CD4-positive, CD25-positive, alpha-beta regulatory T cell (primary cell): Measurements from ENCODE around the gene KLRF2. TPM values are rescaled to one million over a fixed set of nuclear protein-coding genes. Genes with fewer than 3 reads are reported as not detected.

ENCODE experiments used
- ATAC-seq, 2 donors: fragments of 150-1000 bp; cut with Tn5 transposase; one replicate each; pipeline ENCODE4 v1.10.0; 2021; ENCODE audit warnings: low read depth in 2 of 2, moderate number of reproducible peaks in 2 of 2, moderate library complexity in 1 of 2
- DNase-seq, 3 donors: peaks; one replicate each; pipeline versions ENCODE4 v3.0.0 to v3.0.0-alpha.2; 2012 to 2022; ENCODE audit warnings: mixed read lengths in 1 of 3
- H3K27ac ChIP-seq: one replicate; pipeline ENCODE4 v1.7.0; 2013; ENCODE audit warnings: mild to moderate bottlenecking, low read length; ENCODE audit not compliant: insufficient read depth, poor library complexity, severe bottlenecking
- H3K27me3 ChIP-seq: one replicate; pipeline ENCODE4 v1.7.0; 2013; ENCODE audit warnings: low read length; ENCODE audit not compliant: control insufficient read depth, insufficient read depth
- H3K36me3 ChIP-seq: one replicate; pipeline ENCODE4 v1.7.0; 2013; ENCODE audit warnings: mild to moderate bottlenecking, low read length, moderate library complexity; ENCODE audit not compliant: control insufficient read depth, insufficient read depth
- H3K4me1 ChIP-seq: 2 replicates; pipeline ENCODE4 v1.7.0; 2013; ENCODE audit warnings: mild to moderate bottlenecking, low read length; ENCODE audit not compliant: insufficient read depth, control insufficient read depth, poor library complexity, severe bottlenecking
- H3K4me3 ChIP-seq: one replicate; pipeline ENCODE4 v1.7.0; 2013; ENCODE audit warnings: low read depth, mild to moderate bottlenecking, low read length, moderate library complexity
- H3K9me3 ChIP-seq, 2 experiments: 1 replicate in 1 of 2; 2 replicates in 1 of 2; pipeline ENCODE4 v1.7.0; 2013; ENCODE audit warnings: low read length in 2 of 2, mild to moderate bottlenecking in 1 of 2, moderate library complexity in 1 of 2; ENCODE audit not compliant: control insufficient read depth in 2 of 2
- H3K27ac Mint-ChIP-seq, 3 donors: one replicate each; pipeline ENCODE4 v1.8.0; 2020 to 2022; ENCODE audit warnings: mild to moderate bottlenecking in 3 of 3, mixed read lengths in 3 of 3, moderate library complexity in 2 of 3
- H3K27me3 Mint-ChIP-seq: one replicate; pipeline ENCODE4 v1.8.0; 2022; ENCODE audit warnings: mild to moderate bottlenecking, mixed read lengths
- H3K36me3 Mint-ChIP-seq: one replicate; pipeline ENCODE4 v1.8.0; 2020; ENCODE audit warnings: mixed read lengths
- H3K4me1 Mint-ChIP-seq, 4 donors: one replicate each; pipeline ENCODE4 v1.8.0; 2020 to 2022; ENCODE audit warnings: mixed read lengths in 4 of 4, mild to moderate bottlenecking in 1 of 4
- H3K4me3 Mint-ChIP-seq, 4 donors: one replicate each; pipeline ENCODE4 v1.8.0; 2020 to 2022; ENCODE audit warnings: mild to moderate bottlenecking in 4 of 4, mixed read lengths in 4 of 4, moderate library complexity in 3 of 4
- H3K9me3 Mint-ChIP-seq, 7 donors: one replicate each; pipeline ENCODE4 v1.8.0; 2020 to 2022; ENCODE audit warnings: mixed read lengths in 7 of 7, mild to moderate bottlenecking in 3 of 7, moderate library complexity in 2 of 7
- polyA plus RNA-seq, 4 donors: library from polyadenylated mRNA; unstranded; fragments of 300-500 nt; fragmentation: Illumina TruSeq; gene quantifications; one replicate each; pipeline ENCODE4 v1.2.3, GENCODE V29; 2021
- total RNA-seq: library from RNA; stranded (reverse); gene quantifications from one replicate; pipeline ENCODE4 v1.2.3, GENCODE V29; 2022

KLRF2 gene
- total and polyA plus RNA-seq, 5 donors from 2014 or later, result not detected

DNA sequence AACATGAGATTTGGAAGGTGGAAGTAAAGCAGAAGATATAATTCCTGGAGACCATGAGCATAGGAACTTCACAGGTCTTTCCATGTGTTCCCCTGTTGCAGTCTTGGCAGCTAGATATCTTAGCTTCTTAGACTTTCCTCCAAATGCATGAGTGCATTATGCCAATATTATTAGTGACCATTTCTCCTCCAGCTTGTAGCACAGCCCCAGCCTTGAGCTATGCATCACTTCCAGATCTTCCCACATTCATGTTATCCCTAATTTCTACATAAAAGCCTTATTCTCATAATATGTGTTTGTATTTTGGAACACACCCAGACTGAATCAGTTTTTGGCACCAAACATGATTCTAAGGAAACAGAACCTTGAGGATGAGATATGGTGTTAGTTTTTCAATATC lies 23.2 kb upstream of the KLRF2 start:
- peaks cover 0 to 6% (median 1%) of the 10 kb centered on the region in 7 donors for H3K9me3 Mint-ChIP-seq
- H3K4me3 Mint-ChIP-seq, result peak overlapping the region in 1 of 4 donors; percentile 23
- no peak overlapping the region for H3K27ac Mint-ChIP-seq
- H3K4me1 ChIP-seq, result no peaks in the 10 kb centered on the region
- peaks cover 48% of the 10 kb centered on the region for H3K36me3 ChIP-seq
- DNase-seq, result no peak
- H3K36me3 Mint-ChIP-seq, result peaks cover 54% of the 10 kb centered on the region
- H3K27me3 Mint-ChIP-seq, result no peaks in the 10 kb centered on the region
- ATAC-seq, result no peak
- no peak overlapping the region for H3K27ac ChIP-seq
- H3K4me1 Mint-ChIP-seq, result peaks cover 37 to 56% (median 50%) of the 10 kb centered on the region in 4 donors
- H3K9me3 ChIP-seq, result no peaks in the 10 kb centered on the region
- no peak overlapping the region for H3K4me3 ChIP-seq
- H3K27me3 ChIP-seq, result no peaks in the 10 kb centered on the region

DNA sequence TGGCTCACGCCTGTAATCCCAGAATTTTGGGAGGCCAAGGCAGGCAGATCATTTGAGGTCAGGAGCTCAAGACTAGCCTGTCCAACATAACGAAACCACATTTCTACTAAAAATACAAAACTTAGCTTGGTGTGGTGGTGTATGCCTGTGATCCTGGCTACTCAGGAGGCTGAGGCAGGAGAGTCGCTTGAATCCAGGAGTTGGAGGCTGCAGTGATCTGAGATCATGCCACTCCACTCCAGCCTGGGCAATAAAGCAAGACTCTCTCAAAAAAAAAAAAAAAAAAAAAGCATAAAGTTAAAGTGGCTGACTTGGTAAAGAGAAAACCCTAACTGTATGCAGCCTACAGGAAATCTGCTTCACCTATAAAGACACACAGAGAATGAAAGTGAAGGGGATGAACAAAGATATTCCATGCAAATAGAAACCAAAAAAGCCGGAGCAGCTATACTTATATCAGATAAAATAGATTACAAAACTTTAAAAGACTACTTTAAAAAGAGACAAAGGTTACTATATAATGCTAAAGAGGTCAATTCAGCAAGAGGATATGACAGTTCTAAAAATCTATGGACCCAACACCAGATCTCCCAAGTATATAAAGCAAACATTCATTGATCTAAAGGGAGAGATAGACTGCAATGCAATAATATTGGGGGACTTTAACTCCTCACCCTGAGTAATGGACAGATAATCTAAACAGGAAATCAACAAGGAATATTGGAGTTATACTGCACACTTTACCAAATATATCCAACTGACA lies 16.2 kb upstream of the KLRF2 start:
- Mint-ChIP-seq H3K36me3 (peaks cover 24% of the 10 kb centered on the region), H3K4me1 (peaks cover 53 to 59% (median 56%) of the 10 kb centered on the region in 4 donors)
- no peak for ATAC-seq

DNA sequence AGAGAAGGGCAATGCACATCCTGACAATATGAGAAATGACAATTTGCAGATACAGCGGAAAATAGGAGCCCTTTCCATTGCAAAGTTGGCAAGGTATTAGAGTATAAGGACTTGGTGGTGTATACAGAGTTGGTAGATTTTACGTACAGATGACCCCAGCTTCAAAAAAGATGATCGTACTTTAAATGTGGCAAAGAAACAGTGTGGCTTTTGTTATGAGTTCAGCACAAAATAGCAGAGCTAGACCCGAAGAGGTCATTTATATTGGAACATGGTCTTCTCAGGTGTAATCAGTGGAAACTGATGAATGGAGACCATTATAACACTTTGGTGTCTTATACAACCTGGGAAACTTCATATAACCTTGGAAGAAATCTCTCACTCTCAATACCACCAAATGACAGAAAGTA lies 14.4 kb upstream of the KLRF2 start:
- ATAC-seq (no peak), DNase-seq (peak in 1 of 3 donors; percentile 24)
- peaks cover 47 to 57% (median 54%) of the 10 kb centered on the region in 4 donors for H3K4me1 Mint-ChIP-seq
- H3K27ac Mint-ChIP-seq, result peak overlapping the region; percentile 45 to 91 (median 84)
- Histone ChIP-seq H3K27me3 (no peaks in the 10 kb centered on the region), H3K4me3 (peak overlapping the region; percentile 98), H3K4me1 (peaks cover 24% of the 10 kb centered on the region), H3K9me3 (peaks cover 6 to 11% of the 10 kb centered on the region in 2 experiments), H3K27ac (peak overlapping the region; percentile 92), H3K36me3 (peaks cover 5% of the 10 kb centered on the region)
- H3K9me3 Mint-ChIP-seq, result peaks cover 0 to 17% (median 9%) of the 10 kb centered on the region in 7 donors
- H3K4me3 Mint-ChIP-seq, result peak overlapping the region; percentile 87 to 96 (median 92)
- peaks cover 20% of the 10 kb centered on the region for H3K36me3 Mint-ChIP-seq
- peaks cover 4% of the 10 kb centered on the region for H3K27me3 Mint-ChIP-seq

More for the DNA sequence above, 16.2 kb upstream of the KLRF2 start:
- Mint-ChIP-seq H3K27ac (peak overlapping the region; percentile 73 to 83 (median 75)), H3K9me3 (peaks cover 0 to 17% (median 9%) of the 10 kb centered on the region in 7 donors), H3K27me3 (peaks cover 4% of the 10 kb centered on the region), H3K4me3 (peak overlapping the region; percentile 85 to 96 (median 87))
- H3K27me3 ChIP-seq, result no peaks in the 10 kb centered on the region
- H3K36me3 ChIP-seq, result peaks cover 5% of the 10 kb centered on the region
- H3K4me1 ChIP-seq, result peaks cover 20% of the 10 kb centered on the region
- DNase-seq, result peak in 1 of 3 donors; percentile 27
- peaks cover 6 to 11% of the 10 kb centered on the region in 2 experiments for H3K9me3 ChIP-seq
- H3K27ac ChIP-seq, result peak overlapping the region; percentile 49
- H3K4me3 ChIP-seq, result peak overlapping the region; percentile 98

DNA sequence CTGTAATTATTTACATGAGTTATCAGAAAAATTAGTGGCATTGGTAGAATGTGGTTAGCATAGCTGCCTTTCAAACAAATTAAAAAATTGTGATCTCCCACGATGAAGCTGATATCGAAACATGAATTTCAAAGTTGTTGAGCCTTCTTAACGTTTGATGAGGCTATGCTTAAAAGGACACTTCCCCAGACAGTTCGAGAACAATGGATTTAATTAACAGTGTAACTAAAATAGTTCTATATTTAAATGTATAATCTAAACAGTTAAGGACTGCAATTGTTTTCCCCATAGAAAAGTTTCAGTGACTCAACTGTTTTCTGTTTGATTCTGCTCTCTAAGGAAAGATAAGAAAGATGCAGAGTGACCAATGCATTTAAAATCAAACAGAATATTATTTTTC lies 13.8 kb upstream of the KLRF2 start:
- H3K27me3 Mint-ChIP-seq, result peaks cover 4% of the 10 kb centered on the region
- ATAC-seq (no peak), DNase-seq (peak in 1 of 3 donors; percentile 37)
- no peaks in the 10 kb centered on the region for H3K27me3 ChIP-seq
- peaks cover 3% of the 10 kb centered on the region for H3K36me3 ChIP-seq
- H3K4me1 ChIP-seq, result peaks cover 24% of the 10 kb centered on the region
- peaks cover 43 to 56% (median 49%) of the 10 kb centered on the region in 4 donors for H3K4me1 Mint-ChIP-seq
- peak overlapping the region; percentile 98 for H3K4me3 ChIP-seq
- peaks cover 6 to 11% of the 10 kb centered on the region in 2 experiments for H3K9me3 ChIP-seq
- peak overlapping the region; percentile 67 to 84 (median 80) for H3K27ac Mint-ChIP-seq
- H3K36me3 Mint-ChIP-seq, result peaks cover 17% of the 10 kb centered on the region
- peak overlapping the region; percentile 92 for H3K27ac ChIP-seq
- peak overlapping the region; percentile 87 to 96 (median 92) for H3K4me3 Mint-ChIP-seq
- peaks cover 0 to 17% (median 6%) of the 10 kb centered on the region in 7 donors for H3K9me3 Mint-ChIP-seq

DNA sequence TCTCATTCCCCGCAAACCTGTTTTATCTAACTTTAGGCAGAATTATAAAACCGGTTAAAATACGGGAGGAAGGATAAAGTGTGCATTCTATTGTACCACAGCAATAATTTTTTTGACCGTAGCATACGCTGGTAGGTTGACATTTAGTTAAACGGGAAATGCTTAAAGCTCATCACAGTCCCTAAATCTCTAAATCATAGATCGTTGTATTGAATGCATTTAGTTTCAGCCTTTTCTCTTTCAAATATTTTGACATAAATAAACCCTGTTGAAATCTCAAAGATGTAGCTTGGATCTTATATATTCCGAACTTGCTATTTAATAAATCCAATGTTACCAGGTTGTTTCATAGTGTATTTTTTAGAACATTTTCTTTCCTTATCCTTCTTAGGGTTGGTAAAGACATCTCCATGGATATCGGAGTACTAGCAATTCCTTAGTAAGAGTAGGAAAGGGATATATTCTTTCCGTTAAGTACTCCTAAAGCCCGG lies 12.9 kb upstream of the KLRF2 start:
- Histone ChIP-seq H3K4me1 (peaks cover 24% of the 10 kb centered on the region), H3K4me3 (peak overlapping the region; percentile 98), H3K36me3 (no peaks in the 10 kb centered on the region), H3K27me3 (no peaks in the 10 kb centered on the region), H3K27ac (peak overlapping the region; percentile 92), H3K9me3 (peaks cover 6 to 9% of the 10 kb centered on the region in 2 experiments)
- Mint-ChIP-seq H3K4me3 (peak overlapping the region; percentile 91 to 96 (median 94)), H3K27me3 (peaks cover 4% of the 10 kb centered on the region), H3K36me3 (peaks cover 10% of the 10 kb centered on the region), H3K27ac (peak overlapping the region; percentile 86 to 99 (median 90)), H3K9me3 (peaks cover 0 to 13% (median 1%) of the 10 kb centered on the region in 7 donors), H3K4me1 (peaks cover 34 to 50% (median 42%) of the 10 kb centered on the region in 4 donors)
- no peak for ATAC-seq
- DNase-seq, result peak in 1 of 3 donors; percentile 51

DNA sequence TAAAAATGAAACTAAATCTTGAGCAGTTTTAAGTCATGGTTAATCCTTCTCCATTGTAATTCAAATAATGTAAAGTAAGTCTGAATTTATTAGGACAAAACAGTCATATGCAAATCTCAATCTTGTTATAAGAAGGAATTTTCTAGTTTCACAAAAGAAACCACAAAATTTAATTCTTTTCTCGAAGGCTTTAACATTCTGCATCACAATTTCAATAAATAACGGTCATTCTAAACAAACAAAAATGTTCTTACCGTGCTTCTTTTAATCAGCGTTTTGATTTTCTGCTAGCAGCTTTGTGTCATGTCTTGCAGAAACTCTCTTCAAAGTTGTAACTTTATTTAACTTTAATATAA lies 12.4 kb upstream of the KLRF2 start:
- H3K4me1 ChIP-seq, result peaks cover 24% of the 10 kb centered on the region
- Mint-ChIP-seq H3K27ac (peak overlapping the region; percentile 86 to 99 (median 90)), H3K4me1 (peaks cover 29 to 44% (median 37%) of the 10 kb centered on the region in 4 donors), H3K9me3 (peaks cover 0 to 8% (median 1%) of the 10 kb centered on the region in 7 donors), H3K4me3 (peak overlapping the region; percentile 91 to 96 (median 94)), H3K36me3 (peaks cover 4% of the 10 kb centered on the region), H3K27me3 (peaks cover 4% of the 10 kb centered on the region)
- H3K27ac ChIP-seq, result peak overlapping the region; percentile 92
- H3K9me3 ChIP-seq, result peaks cover 2 to 3% of the 10 kb centered on the region in 2 experiments
- H3K27me3 ChIP-seq, result no peaks in the 10 kb centered on the region
- peak overlapping the region; percentile 98 for H3K4me3 ChIP-seq
- no peak for ATAC-seq
- DNase-seq, result no peak
- no peaks in the 10 kb centered on the region for H3K36me3 ChIP-seq

DNA sequence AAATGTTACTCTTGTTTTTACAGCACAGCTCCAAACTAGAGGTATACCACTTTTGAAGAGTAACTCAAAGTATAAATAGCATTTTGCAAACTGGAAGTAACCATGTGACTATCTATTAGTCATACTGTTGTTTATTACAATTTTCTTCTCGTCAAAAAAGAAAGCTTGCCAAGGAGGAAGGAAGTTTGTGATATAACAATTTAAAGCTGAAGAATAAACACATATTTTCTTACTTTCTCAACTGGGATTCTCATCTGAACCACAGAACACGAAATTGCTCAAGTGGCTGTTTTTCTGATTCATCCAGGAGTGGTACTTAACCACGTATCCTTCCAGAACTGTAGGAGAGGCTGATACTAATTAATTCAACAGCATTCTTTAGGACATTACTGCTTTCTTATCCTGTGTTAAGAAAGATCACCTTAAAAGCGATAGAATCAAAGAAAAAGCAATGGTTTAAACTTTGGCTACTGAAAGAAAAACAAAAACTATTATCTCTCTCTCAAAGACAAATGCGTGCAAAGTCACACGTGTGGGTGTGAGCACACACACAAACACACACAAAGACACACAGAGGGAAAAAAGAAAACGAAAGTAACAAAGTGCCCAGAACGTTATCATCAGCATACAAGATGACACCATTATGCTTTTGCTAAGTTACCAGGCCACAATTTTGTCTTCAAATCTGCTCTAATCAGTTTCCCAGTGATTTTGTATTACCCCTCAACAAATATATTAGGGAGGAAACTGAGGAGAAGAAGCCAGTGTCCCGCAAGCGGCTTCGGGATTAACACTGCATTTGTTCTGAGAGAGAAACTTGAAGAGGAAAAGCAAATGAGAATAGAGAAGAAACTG lies 11.8 kb upstream of the KLRF2 start, which contains the start of gene CLEC2B:
Gene CLEC2B (minus strand): TSS at position 48 of the 855 bp plus-strand sequence.
- Histone ChIP-seq H3K27ac (peak within 1 kb of the TSS; percentile 92), H3K27me3 (no peaks in the 10 kb centered on the region), H3K4me3 (peak within 1 kb of the TSS; percentile 98), H3K4me1 (peaks cover 21% of the 10 kb centered on the region), H3K9me3 (no peaks in the 10 kb centered on the region), H3K36me3 (no peaks in the 10 kb centered on the region)
- no peaks in the 10 kb centered on the region for H3K36me3 Mint-ChIP-seq
- ATAC-seq, result peak; percentile 75
- H3K9me3 Mint-ChIP-seq, result peaks cover 0 to 3% (median 0%) of the 10 kb centered on the region in 7 donors
- peak in 2 of 3 donors; percentile 72 to 87 for DNase-seq
- H3K4me3 Mint-ChIP-seq, result peak within 1 kb of the TSS; percentile 91 to 96 (median 94)
- H3K27ac Mint-ChIP-seq, result peak within 1 kb of the TSS; percentile 95 to 99 (median 99)
- H3K27me3 Mint-ChIP-seq, result no peaks in the 10 kb centered on the region
- peaks cover 23 to 38% (median 31%) of the 10 kb centered on the region in 4 donors for H3K4me1 Mint-ChIP-seq
